GM12891 (cell line): ENCODE results near the gene NEXN. TPM values are rescaled to one million over a fixed set of nuclear protein-coding genes. Genes with fewer than 3 reads are reported as not detected.

Source experiments
- DNase-seq: peaks from one replicate; pipeline ENCODE4 v3.0.0; 2011; ENCODE audit warnings: low spot score; ENCODE audit not compliant: insufficient read length
- FAIRE-seq: peaks from 2 replicates; lab custom pipeline; 2011; peaks lifted over from hg19 to GRCh38; lab: Jason Lieb, UNC
- PAX5 ChIP-seq: IDR thresholded peaks from 2 replicates; pipeline ENCODE4 v1.6.1; 2011; ENCODE audit warnings: low read length, moderate library complexity, mild to moderate bottlenecking; ENCODE audit not compliant: insufficient read depth, severe bottlenecking
- POLR2A ChIP-seq: IDR thresholded peaks from 2 replicates; pipeline ENCODE4 v1.6.1; 2011; ENCODE audit warnings: low read depth, low read length, control low read depth
- POLR2AphosphoS5 ChIP-seq: IDR thresholded peaks from 2 replicates; pipeline ENCODE4 v1.6.1; 2011; ENCODE audit warnings: low read depth, low read length, control low read depth
- POU2F2 ChIP-seq: IDR thresholded peaks from 2 replicates; pipeline ENCODE4 v1.6.1; 2011; ENCODE audit warnings: low read depth, mild to moderate bottlenecking, control low read depth, low read length, moderate library complexity
- SPI1 ChIP-seq: IDR thresholded peaks from 2 replicates; pipeline ENCODE4 v1.6.1; 2011; ENCODE audit warnings: low read depth, low read length, control low read depth
- TAF1 ChIP-seq: IDR thresholded peaks from 2 replicates; pipeline ENCODE4 v1.6.1; 2011; ENCODE audit warnings: low read depth, low read length, control low read depth
- polyA plus RNA-seq: library from polyadenylated mRNA; unstranded; fragments of >200 nt; gene quantifications from one replicate; pipeline ENCODE4 v1.2.1, GENCODE V29; 2012; ENCODE audit warnings: low read depth, missing spikeins, inconsistent platforms; ENCODE audit not compliant: missing spikeins

Gene NEXN
- 5.6 TPM for polyA plus RNA-seq

- FAIRE-seq (no peak), DNase-seq (peak; percentile 13)
- TF ChIP-seq POU2F2 (no peak), PAX5 (no peak), POLR2A (no peak), POLR2AphosphoS5 (no peak), SPI1 (no peak), TAF1 (no peak)
Observed at GRCh38 chr1:77888081-77888780, at the start of gene NEXN. NEXN (plus strand) TSS chr1:77888624; CDS start chr1:77916107, 27,483 bp downstream.

GRCh38 chr1:77841574-77841973, 46.9 kb upstream of the NEXN start:
- TF ChIP-seq POLR2AphosphoS5 (no peak), PAX5 (no peak), POU2F2 (no peak), TAF1 (no peak), SPI1 (no peak), POLR2A (no peak)
- DNase-seq: no peak
- no peak for FAIRE-seq

- DNase-seq: no peak
- FAIRE-seq: no peak
- TF ChIP-seq TAF1 (no peak), POU2F2 (no peak), POLR2A (no peak), SPI1 (no peak), POLR2AphosphoS5 (no peak), PAX5 (no peak)
Observed at GRCh38 chr1:77845951-77846350, 42.5 kb upstream of the NEXN start.

- DNase-seq: no peak
- TF ChIP-seq TAF1 (no peak), SPI1 (no peak), POLR2A (no peak), POU2F2 (no peak), POLR2AphosphoS5 (no peak), PAX5 (no peak)
- FAIRE-seq: no peak
Observed at GRCh38 chr1:77846966-77847365, 41.5 kb upstream of the NEXN start.

GRCh38 chr1:77847621-77848080, 40.8 kb upstream of the NEXN start:
- DNase-seq: no peak
- no peak for TF ChIP-seq POLR2A
- no peak for TF ChIP-seq POU2F2
- no peak for TF ChIP-seq SPI1
- no peak for TF ChIP-seq PAX5
- TF ChIP-seq POLR2AphosphoS5: no peak
- no peak for TF ChIP-seq TAF1
- peak; percentile 83 for FAIRE-seq

GRCh38 chr1:77850082-77850481, 38.3 kb upstream of the NEXN start:
- no peak for TF ChIP-seq SPI1
- no peak for TF ChIP-seq POU2F2
- TF ChIP-seq PAX5: no peak
- FAIRE-seq (no peak), DNase-seq (no peak)

GRCh38 chr1:77857552-77857951, 30.9 kb upstream of the NEXN start:
- FAIRE-seq: no peak
- TF ChIP-seq PAX5 (no peak), TAF1 (no peak), SPI1 (no peak), POLR2AphosphoS5 (no peak), POLR2A (no peak), POU2F2 (no peak)
- DNase-seq: no peak

GRCh38 chr1:77858725-77859124, 29.7 kb upstream of the NEXN start:
- no peak for FAIRE-seq
- TF ChIP-seq POLR2A (no peak), POLR2AphosphoS5 (no peak), TAF1 (no peak), SPI1 (no peak), POU2F2 (no peak), PAX5 (no peak)

GRCh38 chr1:77859248-77859647, 29.2 kb upstream of the NEXN start:
- DNase-seq: no peak
- FAIRE-seq: no peak
- TF ChIP-seq PAX5: no peak
- no peak for TF ChIP-seq POU2F2
- no peak for TF ChIP-seq POLR2AphosphoS5
- TF ChIP-seq SPI1: no peak
- TF ChIP-seq TAF1: no peak
- TF ChIP-seq POLR2A: no peak

More at GRCh38 chr1:77858725-77859124, 29.7 kb upstream of the NEXN start:
- no peak for DNase-seq

GRCh38 chr1:77866296-77866695, 22.1 kb upstream of the NEXN start:
- no peak for TF ChIP-seq SPI1
- TF ChIP-seq POU2F2: no peak
- TF ChIP-seq POLR2AphosphoS5: no peak
- no peak for TF ChIP-seq POLR2A
- TF ChIP-seq TAF1: no peak
- no peak for TF ChIP-seq PAX5
- FAIRE-seq: no peak
- DNase-seq: no peak
